Renal cortex interstitium (tissue), 11 donors: ENCODE measurements around the gene MYT1. TPM values are rescaled to one million over a fixed set of nuclear protein-coding genes. Genes with fewer than 3 reads are reported as not detected.
A peak's percentile ranks its signal among the peaks of the same experiment; 100 is the strongest.
"Not testable (repeated sequence)": the region's sequence is repeated elsewhere in the genome, so short reads cannot be mapped to it uniquely, and the experiment has no call there.

Experiments
- DNase-seq, 11 donors: peaks; one replicate each; pipeline ENCODE4 v3.0.0-alpha.2; 2013; ENCODE audit warnings: low read depth in 9 of 11, low spot score in 4 of 11; ENCODE audit errors: extremely low read depth in 1 of 11
- polyA plus RNA-seq, 3 donors: library from polyadenylated mRNA; unstranded; fragments of 120-200 nt; gene quantifications; one replicate each; pipeline ENCODE4 v1.2.1, GENCODE V29; 2013; ENCODE audit not compliant: insufficient read length in 3 of 3

Gene MYT1
- polyA plus RNA-seq, 3 donors, result 0.42 to 0.68 (median 0.55) TPM

- no peak for DNase-seq
These were observed 18.1 kb downstream of the MYT1 start for GRCh38 chr20:64182146-64182865.

GRCh38 chr20:64183313-64183712 is 19.1 kb downstream of the MYT1 start:
- DNase-seq, result no peak

- no peak for DNase-seq
These were observed 20.5 kb downstream of the MYT1 start for GRCh38 chr20:64184795-64185194.

GRCh38 chr20:64185276-64185900 is 21.1 kb downstream of the MYT1 start:
- no peak for DNase-seq

- no peak for DNase-seq
These were observed 21.9 kb downstream of the MYT1 start for GRCh38 chr20:64186071-64186598.

- DNase-seq, result not testable (repeated sequence)
These were observed 23.0 kb downstream of the MYT1 start for GRCh38 chr20:64187213-64187612.

- no peak for DNase-seq
These were observed 23.8 kb downstream of the MYT1 start for GRCh38 chr20:64188091-64188490.

GRCh38 chr20:64188682-64189529 is 24.7 kb downstream of the MYT1 start:
- peak in 10 of 11 donors; percentile 32 to 83 (median 61) for DNase-seq

GRCh38 chr20:64189530-64189966 is 25.3 kb downstream of the MYT1 start:
- DNase-seq, result no peak

- no peak for DNase-seq
These were observed 25.7 kb downstream of the MYT1 start for GRCh38 chr20:64189986-64190385.

- no peak for DNase-seq
These were observed 26.8 kb downstream of the MYT1 start for GRCh38 chr20:64191002-64191401.

- peak in 9 of 11 donors; percentile 29 to 59 (median 38) for DNase-seq
These were observed 28.2 kb downstream of the MYT1 start for GRCh38 chr20:64192406-64192805.

- no peak for DNase-seq
These were observed 28.8 kb downstream of the MYT1 start for GRCh38 chr20:64193058-64193457.

- DNase-seq, result no peak
These were observed 30.0 kb downstream of the MYT1 start for GRCh38 chr20:64194269-64194668.

GRCh38 chr20:64196309-64196708 is 32.1 kb downstream of the MYT1 start:
- DNase-seq, result no peak

GRCh38 chr20:64196847-64197306 is 32.6 kb downstream of the MYT1 start:
- no peak for DNase-seq

GRCh38 chr20:64198347-64198746 is 34.1 kb downstream of the MYT1 start:
- DNase-seq, result no peak

GRCh38 chr20:64199395-64199794 is 35.1 kb downstream of the MYT1 start:
- no peak for DNase-seq

- no peak for DNase-seq
These were observed 36.5 kb downstream of the MYT1 start for GRCh38 chr20:64200740-64201139.
